ENCODE data around the gene ARL6IP6.

- TF ChIP-seq, protein P1, sequence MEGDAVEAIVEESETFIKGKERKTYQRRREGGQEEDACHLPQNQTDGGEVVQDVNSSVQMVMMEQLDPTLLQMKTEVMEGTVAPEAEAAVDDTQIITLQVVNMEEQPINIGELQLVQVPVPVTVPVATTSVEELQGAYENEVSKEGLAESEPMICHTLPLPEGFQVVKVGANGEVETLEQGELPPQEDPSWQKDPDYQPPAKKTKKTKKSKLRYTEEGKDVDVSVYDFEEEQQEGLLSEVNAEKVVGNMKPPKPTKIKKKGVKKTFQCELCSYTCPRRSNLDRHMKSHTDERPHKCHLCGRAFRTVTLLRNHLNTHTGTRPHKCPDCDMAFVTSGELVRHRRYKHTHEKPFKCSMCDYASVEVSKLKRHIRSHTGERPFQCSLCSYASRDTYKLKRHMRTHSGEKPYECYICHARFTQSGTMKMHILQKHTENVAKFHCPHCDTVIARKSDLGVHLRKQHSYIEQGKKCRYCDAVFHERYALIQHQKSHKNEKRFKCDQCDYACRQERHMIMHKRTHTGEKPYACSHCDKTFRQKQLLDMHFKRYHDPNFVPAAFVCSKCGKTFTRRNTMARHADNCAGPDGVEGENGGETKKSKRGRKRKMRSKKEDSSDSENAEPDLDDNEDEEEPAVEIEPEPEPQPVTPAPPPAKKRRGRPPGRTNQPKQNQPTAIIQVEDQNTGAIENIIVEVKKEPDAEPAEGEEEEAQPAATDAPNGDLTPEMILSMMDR (conservative IDR thresholded peaks at IDR 0.05) = no peak
- TF ChIP-seq EZH2 (IDR thresholded peaks at IDR 0.05; ENCODE audit: low read depth) = no peak
Measured at GRCh38 chr2:152674334-152674733, 44.1 kb upstream of the ARL6IP6 start.
